ENCODE measurements around the gene AMBRA1. TPM values are rescaled to one million over a fixed set of nuclear protein-coding genes. Genes with fewer than 3 reads are reported as not detected.

Gene AMBRA1
- total and polyA plus RNA-seq, 12 donors, result 5.2 to 23.3 (median 16.0) TPM

GRCh38 chr11:46351606-46352005 lies 242.2 kb downstream of the AMBRA1 start:
- Histone ChIP-seq H3K4me3 (peak overlapping the region in 3 of 10 donors; percentile 23 to 31 (median 25)), H3K4me1 (peaks cover 22 to 81% (median 66%) of the 10 kb centered on the region in 9 donors), H3K9me3 (no peaks in the 10 kb centered on the region), H3K36me3 (peaks cover 0 to 26% (median 0%) of the 10 kb centered on the region in 9 donors), H3K27me3 (no peaks in the 10 kb centered on the region), H3K27ac (peak overlapping the region in 9 of 10 donors; percentile 35 to 91 (median 74))
- TF ChIP-seq CTCF (IDR thresholded peaks at IDR 0.05), result no peak
- DNase-seq, result no peak
- intact Hi-C loops (cut with DNase I), result loop anchor here in 1 of 10 donors (2.0 kb wide), 1 partner anchor 15 kb away; no protein-coding TSS in a partner anchor
- peak in 4 of 8 donors; percentile 6 to 32 (median 14) for ATAC-seq
- WGBS, 2 donors, result 48 to 50% methylated on average over 5 of the region's 5 CpGs

- DNase-seq, result no peak
- Histone ChIP-seq H3K9me3 (no peaks in the 10 kb centered on the region), H3K4me3 (no peak overlapping the region), H3K36me3 (peaks cover 0 to 21% (median 0%) of the 10 kb centered on the region in 9 donors), H3K4me1 (peaks cover 22 to 81% (median 64%) of the 10 kb centered on the region in 9 donors), H3K27me3 (no peaks in the 10 kb centered on the region), H3K27ac (peak overlapping the region in 9 of 10 donors; percentile 35 to 91 (median 74))
- 73 to 83% methylated on average over 8 of the region's 8 CpGs for WGBS, 2 donors
- ATAC-seq, result no peak
- TF ChIP-seq CTCF (IDR thresholded peaks at IDR 0.05), result no peak
- intact Hi-C loops (cut with DNase I), result no loop called here
Observed at GRCh38 chr11:46351148-46351547, 242.7 kb downstream of the AMBRA1 start.

DNA sequence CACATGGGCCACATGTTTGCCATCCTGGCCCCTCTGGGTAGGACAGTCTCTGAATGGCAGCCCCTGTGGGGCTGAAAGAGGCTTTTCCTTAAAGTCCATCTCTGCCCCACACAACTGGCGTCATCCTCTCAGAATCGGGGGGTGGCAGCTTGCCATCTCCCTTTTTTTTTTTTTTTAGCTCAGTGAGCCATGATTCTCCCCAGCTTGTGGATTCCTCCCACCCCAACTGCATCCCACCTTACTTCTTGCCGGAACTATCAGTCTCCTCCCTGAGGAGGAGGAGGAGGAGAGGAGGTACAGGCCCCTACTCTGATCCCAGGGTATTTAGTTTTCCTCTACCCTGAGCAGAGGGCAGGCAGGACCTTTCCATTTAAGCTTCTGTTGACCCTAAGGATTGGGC lies 243.1 kb downstream of the AMBRA1 start:
- H3K4me1 ChIP-seq, result peaks cover 22 to 79% (median 64%) of the 10 kb centered on the region in 9 donors
- TF ChIP-seq CTCF (IDR thresholded peaks at IDR 0.05), result no peak
- 52 to 60% methylated on average over 3 of the region's 3 CpGs for WGBS, 2 donors
- peak overlapping the region in 8 of 10 donors; percentile 35 to 91 (median 75) for H3K27ac ChIP-seq
- H3K36me3 ChIP-seq, result peaks cover 0 to 17% (median 0%) of the 10 kb centered on the region in 9 donors
- intact Hi-C loops (cut with DNase I), result no loop called here
- H3K27me3 ChIP-seq, result no peaks in the 10 kb centered on the region
- DNase-seq (no peak), ATAC-seq (no peak)
- no peaks in the 10 kb centered on the region for H3K9me3 ChIP-seq
- no peak overlapping the region for H3K4me3 ChIP-seq

GRCh38 chr11:46348566-46349401 lies 245.0 kb downstream of the AMBRA1 start:
- intact Hi-C loops (cut with DNase I), result loop anchor here in 1 of 10 donors (2.0 kb wide), 1 partner anchor 14 kb away; no protein-coding TSS in a partner anchor
- no peaks in the 10 kb centered on the region for H3K9me3 ChIP-seq
- peaks cover 0 to 10% (median 0%) of the 10 kb centered on the region in 9 donors for H3K36me3 ChIP-seq
- 55 to 57% methylated on average over 18 of the region's 18 CpGs for WGBS, 2 donors
- no peak for TF ChIP-seq CTCF (IDR thresholded peaks at IDR 0.05)
- peak overlapping the region in 9 of 10 donors; percentile 51 to 89 (median 84) for H3K4me3 ChIP-seq
- ATAC-seq, result peak in 2 of 8 donors; percentile 2 to 5
- peaks cover 22 to 86% (median 70%) of the 10 kb centered on the region in 9 donors for H3K4me1 ChIP-seq
- H3K27ac ChIP-seq, result peak overlapping the region in 7 of 10 donors; percentile 7 to 91 (median 73)
- no peaks in the 10 kb centered on the region for H3K27me3 ChIP-seq
- DNase-seq, result no peak
